Endodermal cell (in vitro differentiated cells): ENCODE data around the gene IGHMBP2. TPM values are rescaled to one million over a fixed set of nuclear protein-coding genes. Genes with fewer than 3 reads are reported as not detected.

ENCODE experiments used
- DNase-seq: peaks from one replicate; pipeline ENCODE4 v3.0.0-alpha.2; 2017
- H3K27ac ChIP-seq: 2 replicates; pipeline ENCODE4 v1.5.1; 2013; ENCODE audit warnings: mild to moderate bottlenecking, low read depth, low read length, moderate library complexity
- H3K27me3 ChIP-seq: 2 replicates; pipeline ENCODE4 v1.6.1; 2013; ENCODE audit warnings: mild to moderate bottlenecking, low read length, moderate library complexity; ENCODE audit not compliant: insufficient read depth, control insufficient read depth, poor library complexity, severe bottlenecking
- H3K36me3 ChIP-seq: 2 replicates; pipeline ENCODE4 v1.7.0; 2013; ENCODE audit warnings: mild to moderate bottlenecking, low read length, moderate library complexity; ENCODE audit not compliant: control insufficient read depth, insufficient read depth
- H3K4me1 ChIP-seq: one replicate; pipeline ENCODE4 v1.7.0; 2013; ENCODE audit warnings: low read length; ENCODE audit not compliant: control insufficient read depth, insufficient read depth
- H3K4me3 ChIP-seq: 2 replicates; pipeline ENCODE4 v1.5.1; 2013; ENCODE audit warnings: mild to moderate bottlenecking, low read length, moderate library complexity
- H3K9ac ChIP-seq: 2 replicates; pipeline ENCODE4 v1.6.1; 2013; ENCODE audit warnings: mild to moderate bottlenecking, low read length, moderate library complexity; ENCODE audit not compliant: poor library complexity, severe bottlenecking; ENCODE audit errors: extremely low read depth
- H3K9me3 ChIP-seq: 2 replicates; pipeline ENCODE4 v1.6.1; 2013; ENCODE audit warnings: mild to moderate bottlenecking, low read length, moderate library complexity; ENCODE audit not compliant: control insufficient read depth
- H3K27ac Mint-ChIP-seq: 2 replicates; pipeline ENCODE4 v1.8.0; 2020; ENCODE audit warnings: mixed read lengths
- H3K27me3 Mint-ChIP-seq: 2 replicates; pipeline ENCODE4 v1.8.0; 2021; ENCODE audit warnings: mild to moderate bottlenecking, mixed read lengths; ENCODE audit not compliant: insufficient read depth
- H3K36me3 Mint-ChIP-seq: 2 replicates; pipeline ENCODE4 v1.8.0; 2020; ENCODE audit warnings: low read depth, mixed read lengths
- H3K4me1 Mint-ChIP-seq: 2 replicates; pipeline ENCODE4 v1.8.0; 2020; ENCODE audit warnings: mixed read lengths
- H3K4me3 Mint-ChIP-seq: 2 replicates; pipeline ENCODE4 v1.8.0; 2020; ENCODE audit warnings: mild to moderate bottlenecking, moderate library complexity, mixed read lengths
- H3K9me3 Mint-ChIP-seq: 2 replicates; pipeline ENCODE4 v1.8.0; 2020; ENCODE audit warnings: mild to moderate bottlenecking, mixed read lengths
- WGBS, 2 experiments: methylation state at CpG; one replicate each; pipeline versions ENCODE4 v1.1.5 to v1.1.7; 2013; ENCODE audit warnings: missing lambda C conversion rate in 2 of 2, mixed read lengths in 1 of 2; ENCODE audit not compliant: insufficient coverage in 1 of 2, insufficient read length in 1 of 2; 5-methylcytosine and 5-hydroxymethylcytosine counted together
- long read RNA-seq, 4 experiments: library from polyadenylated mRNA in 2 of 4; library from RNA in 1 of 4; library from capped mRNA in 1 of 4; stranded (forward) in 3 of 4; unstranded in 1 of 4; transcript quantifications; one replicate each; pipeline ENCODE4 v2.0.0, GENCODE V29; 2020 to 2021; ENCODE audit warnings: inconsistent platforms in 1 of 4
- polyA plus RNA-seq, 2 experiments: library from polyadenylated mRNA; stranded (reverse); fragments of 50-300 nt; gene quantifications; one replicate each; pipeline ENCODE4 v1.2.3, GENCODE V29; 2013
- total RNA-seq, 2 donors: library from RNA; stranded (reverse); fragmentation: NEBNext Ultra II Directional in 1 of 2; extraction: Animal tissue kit (Norgen Biotek cat#: 25700) in 1 of 2; gene quantifications; 2 replicates in 1 of 2; 3 replicates in 1 of 2; pipeline ENCODE4 v1.2.1, GENCODE V29; 2021
- TF ChIP-seq, protein P1 (sequence below): fragments of 200-600 bp; sonication (generic); conservative IDR thresholded peaks from 2 replicates; pipeline ENCODE4 v1.5.0; 2021; ENCODE audit warnings: antibody characterized with exemption, mild to moderate bottlenecking

The IGHMBP2 gene
- total RNA-seq = 10 to 100 TPM; 23.9 to 28.3 TPM
- 16.2 TPM for polyA plus RNA-seq (2013, experiment 1 of 2)
- polyA plus RNA-seq (2013, experiment 2 of 2) = 12.4 TPM
- long read RNA-seq, experiment 1, partial matches to known transcripts = 1 of 2 reads
- long read RNA-seq, experiment 1, other reads (novel, unspliced or antisense) = 1 of 2 reads
- long read RNA-seq, experiment 2, transcript IGHMBP2-201 (15 exons, 3,961 nt) = major isoform, 20 of 33 reads
- long read RNA-seq, experiment 2, partial matches to known transcripts = 6 of 33 reads
- long read RNA-seq, experiment 2, other reads (novel, unspliced or antisense) = 7 of 33 reads
- long read RNA-seq, experiment 3, transcript IGHMBP2-201 (15 exons, 3,961 nt) = major isoform, 7 of 60 reads
- long read RNA-seq, experiment 3, partial matches to known transcripts = 38 of 60 reads
- long read RNA-seq, experiment 3, other reads (novel, unspliced or antisense) = 14 of 60 reads
- long read RNA-seq, experiment 4, partial matches to known transcripts = 0 of 1 reads
- long read RNA-seq, experiment 4, other reads (novel, unspliced or antisense) = 1 of 1 reads

- Mint-ChIP-seq H3K36me3 (peaks cover 37% of the 10 kb centered on the region), H3K9me3 (no peaks in the 10 kb centered on the region), H3K27ac (peak within 1 kb of the TSS; percentile 96), H3K27me3 (no peaks in the 10 kb centered on the region), H3K4me1 (peaks cover 20% of the 10 kb centered on the region), H3K4me3 (peak within 1 kb of the TSS; percentile 93)
- Histone ChIP-seq H3K9ac (peak within 1 kb of the TSS; percentile 58), H3K27ac (no peak within 1 kb of the TSS), H3K9me3 (no peaks in the 10 kb centered on the region), H3K4me1 (no peaks in the 10 kb centered on the region), H3K4me3 (peak within 1 kb of the TSS; percentile 92), H3K36me3 (peaks cover 36% of the 10 kb centered on the region), H3K27me3 (no peaks in the 10 kb centered on the region)
- TF ChIP-seq, protein P1, sequence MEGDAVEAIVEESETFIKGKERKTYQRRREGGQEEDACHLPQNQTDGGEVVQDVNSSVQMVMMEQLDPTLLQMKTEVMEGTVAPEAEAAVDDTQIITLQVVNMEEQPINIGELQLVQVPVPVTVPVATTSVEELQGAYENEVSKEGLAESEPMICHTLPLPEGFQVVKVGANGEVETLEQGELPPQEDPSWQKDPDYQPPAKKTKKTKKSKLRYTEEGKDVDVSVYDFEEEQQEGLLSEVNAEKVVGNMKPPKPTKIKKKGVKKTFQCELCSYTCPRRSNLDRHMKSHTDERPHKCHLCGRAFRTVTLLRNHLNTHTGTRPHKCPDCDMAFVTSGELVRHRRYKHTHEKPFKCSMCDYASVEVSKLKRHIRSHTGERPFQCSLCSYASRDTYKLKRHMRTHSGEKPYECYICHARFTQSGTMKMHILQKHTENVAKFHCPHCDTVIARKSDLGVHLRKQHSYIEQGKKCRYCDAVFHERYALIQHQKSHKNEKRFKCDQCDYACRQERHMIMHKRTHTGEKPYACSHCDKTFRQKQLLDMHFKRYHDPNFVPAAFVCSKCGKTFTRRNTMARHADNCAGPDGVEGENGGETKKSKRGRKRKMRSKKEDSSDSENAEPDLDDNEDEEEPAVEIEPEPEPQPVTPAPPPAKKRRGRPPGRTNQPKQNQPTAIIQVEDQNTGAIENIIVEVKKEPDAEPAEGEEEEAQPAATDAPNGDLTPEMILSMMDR = no peak
- WGBS, 2 experiments = 1 to 2% methylated on average over 44 to 78 of the region's 78 CpGs
- DNase-seq = peak; percentile 94
Measured at GRCh38 chr11:68903288-68904247, at the start of gene IGHMBP2, which contains the start of gene MRPL21. TSS of gene IGHMBP2 (plus strand) at chr11:68903891. CDS start at chr11:68903953, 62 bp downstream. TSS of gene MRPL21 (minus strand) at chr11:68903832. CDS start at chr11:68903810, 22 bp downstream.

- H3K27me3 Mint-ChIP-seq = peaks cover 12% of the 10 kb centered on the region
- peak overlapping the region; percentile 67 for H3K4me3 Mint-ChIP-seq
- Histone ChIP-seq H3K4me1 (no peaks in the 10 kb centered on the region), H3K27ac (no peak overlapping the region), H3K4me3 (peak overlapping the region; percentile 60), H3K27me3 (peaks cover 14% of the 10 kb centered on the region), H3K9me3 (peaks cover 5% of the 10 kb centered on the region), H3K36me3 (no peaks in the 10 kb centered on the region), H3K9ac (no peak overlapping the region)
- no peaks in the 10 kb centered on the region for H3K9me3 Mint-ChIP-seq
- H3K36me3 Mint-ChIP-seq = peaks cover 2% of the 10 kb centered on the region
- no peaks in the 10 kb centered on the region for H3K4me1 Mint-ChIP-seq
- no peak overlapping the region for H3K27ac Mint-ChIP-seq
- no peak for DNase-seq
- WGBS, 2 experiments = 35 to 61% methylated on average over 8 to 39 of the region's 42 CpGs
- TF ChIP-seq, protein P1 = no peak
Measured at GRCh38 chr11:68854273-68854958, 49.3 kb upstream of the IGHMBP2 start.
